Urinary bladder (tissue), 4 donors: ENCODE data around the gene GBGT1. TPM values are rescaled to one million over a fixed set of nuclear protein-coding genes. Genes with fewer than 3 reads are reported as not detected.
A peak's percentile ranks its signal among the peaks of the same experiment; 100 is the strongest.
"Not testable (repeated sequence)": the region's sequence is repeated elsewhere in the genome, so short reads cannot be mapped to it uniquely, and the experiment has no call there.

Source experiments
- DNase-seq: peaks from one replicate; pipeline ENCODE4 v3.0.0-alpha.2; 2015; ENCODE audit errors: extremely low spot score
- H3K27ac ChIP-seq: one replicate; pipeline ENCODE4 v1.5.1; 2013; ENCODE audit warnings: low read depth, mild to moderate bottlenecking, moderate library complexity
- H3K36me3 ChIP-seq: one replicate; pipeline ENCODE4 v1.6.1; 2013; ENCODE audit warnings: mild to moderate bottlenecking, moderate library complexity; ENCODE audit not compliant: insufficient read depth
- H3K4me1 ChIP-seq: one replicate; pipeline ENCODE4 v1.6.1; 2013; ENCODE audit warnings: mild to moderate bottlenecking, moderate library complexity; ENCODE audit not compliant: insufficient read depth
- H3K4me3 ChIP-seq: one replicate; pipeline ENCODE4 v1.5.1; 2013; ENCODE audit warnings: low read depth, low read length
- WGBS: extraction: QIAGEN DNeasy Blood & Tissue Kit; methylation state at CpG from one replicate; pipeline ENCODE4 v1.1.7; 2013; 5-methylcytosine and 5-hydroxymethylcytosine counted together
- polyA plus RNA-seq: library from polyadenylated mRNA; stranded (reverse); fragments of 200-250 nt; gene quantifications from one replicate; pipeline ENCODE4 v1.2.3, GENCODE V29; 2013
- total RNA-seq: library from RNA; depleted of rRNA; stranded (reverse); fragments of >200 nt; gene quantifications from one replicate; pipeline ENCODE4 v1.2.3, GENCODE V29; 2014
- donor health status: healthy with polysubstance abuse.
- donor health status: healthy.

Gene GBGT1
- total RNA-seq: 5.8 TPM
- polyA plus RNA-seq: 14.2 TPM

DNA sequence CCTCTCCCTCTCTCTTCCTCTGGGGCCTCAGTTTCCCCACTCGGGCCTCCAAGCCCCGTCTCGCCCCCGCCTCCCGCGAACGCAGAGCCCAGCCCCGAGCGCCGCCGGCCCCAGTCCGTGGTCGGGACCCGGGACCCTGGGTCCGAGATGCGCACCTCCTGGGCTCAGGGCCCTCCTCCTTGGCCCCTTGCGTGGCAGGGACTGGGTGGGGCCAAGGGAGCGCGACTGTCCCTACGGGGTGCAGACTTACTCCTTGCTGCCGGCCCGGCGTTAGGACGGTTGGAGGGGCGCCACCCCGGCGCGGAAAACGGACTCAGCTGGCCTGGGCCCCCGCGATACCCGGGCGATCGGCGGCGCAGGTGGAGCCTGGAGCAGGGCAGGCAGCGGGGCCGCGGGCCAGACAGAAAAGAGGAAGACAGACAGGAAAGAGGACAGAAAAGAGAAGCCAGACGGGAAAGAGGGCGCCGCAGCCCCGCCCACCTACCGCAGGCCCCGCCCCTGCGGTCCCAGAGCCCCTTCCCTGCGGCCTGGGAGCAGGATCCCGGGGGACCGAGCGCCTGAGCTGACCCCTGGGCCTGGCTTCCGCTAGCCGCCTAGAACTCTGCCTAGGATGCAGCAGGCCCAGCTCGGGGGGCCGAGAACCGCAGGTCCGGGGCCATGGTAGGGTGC, at the start of gene GBGT1:
TSS of gene GBGT1 (minus strand) at position 411 of the 669 bp plus-strand sequence. CDS start 1,502 bp downstream, outside the sequence.
- no peak for DNase-seq
- Histone ChIP-seq H3K27ac (peak within 1 kb of the TSS; percentile 48), H3K36me3 (no peaks in the 10 kb centered on the region), H3K4me3 (peak within 1 kb of the TSS; percentile 68), H3K4me1 (peaks cover 2% of the 10 kb centered on the region)
- WGBS: 2% methylated on average over 56 of the region's 56 CpGs

DNA sequence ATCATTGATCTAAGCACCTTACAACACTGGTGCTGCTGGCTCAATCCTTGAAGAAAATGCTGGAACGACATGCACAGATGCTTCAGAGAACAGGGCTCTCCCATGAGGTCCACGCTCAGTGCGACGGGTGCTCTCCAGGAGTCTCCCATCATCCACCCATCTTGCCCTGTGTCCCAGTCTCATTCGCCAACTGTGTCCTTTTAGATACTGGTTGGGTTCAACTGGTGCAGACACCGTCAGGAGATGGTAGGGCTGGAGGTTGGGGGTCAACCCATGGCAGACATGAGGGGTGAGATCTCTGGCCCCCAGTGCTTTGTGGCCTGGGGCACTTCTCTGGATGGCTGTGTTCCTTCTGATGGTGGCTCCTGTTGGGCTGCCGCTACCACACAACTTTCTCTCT, 46.9 kb upstream of the GBGT1 start:
- no peaks in the 10 kb centered on the region for H3K4me1 ChIP-seq
- H3K27ac ChIP-seq: no peak overlapping the region
- WGBS: 88% methylated on average over 7 of the region's 7 CpGs
- H3K36me3 ChIP-seq: no peaks in the 10 kb centered on the region
- no peak overlapping the region for H3K4me3 ChIP-seq
- DNase-seq: no peak

DNA sequence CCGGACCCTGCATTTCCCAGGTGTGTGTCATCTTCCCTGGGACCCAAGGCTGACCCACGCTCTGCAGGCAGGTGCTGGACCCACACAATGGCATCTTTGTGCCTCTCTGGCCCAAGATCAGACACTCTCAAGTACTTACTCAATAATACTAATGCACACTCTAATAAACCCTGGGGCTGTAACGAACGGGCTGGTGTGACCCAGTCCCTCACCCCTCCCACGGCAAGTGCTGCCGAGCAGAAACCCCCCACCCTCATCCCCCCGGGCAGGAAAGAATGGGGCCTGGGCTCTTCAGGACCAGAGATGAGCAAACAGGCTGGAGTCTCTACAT, 46.5 kb upstream of the GBGT1 start:
- H3K36me3 ChIP-seq: no peaks in the 10 kb centered on the region
- 60% methylated on average over 7 of the region's 7 CpGs for WGBS
- DNase-seq: no peak
- no peak overlapping the region for H3K4me3 ChIP-seq
- no peak overlapping the region for H3K27ac ChIP-seq
- no peaks in the 10 kb centered on the region for H3K4me1 ChIP-seq

DNA sequence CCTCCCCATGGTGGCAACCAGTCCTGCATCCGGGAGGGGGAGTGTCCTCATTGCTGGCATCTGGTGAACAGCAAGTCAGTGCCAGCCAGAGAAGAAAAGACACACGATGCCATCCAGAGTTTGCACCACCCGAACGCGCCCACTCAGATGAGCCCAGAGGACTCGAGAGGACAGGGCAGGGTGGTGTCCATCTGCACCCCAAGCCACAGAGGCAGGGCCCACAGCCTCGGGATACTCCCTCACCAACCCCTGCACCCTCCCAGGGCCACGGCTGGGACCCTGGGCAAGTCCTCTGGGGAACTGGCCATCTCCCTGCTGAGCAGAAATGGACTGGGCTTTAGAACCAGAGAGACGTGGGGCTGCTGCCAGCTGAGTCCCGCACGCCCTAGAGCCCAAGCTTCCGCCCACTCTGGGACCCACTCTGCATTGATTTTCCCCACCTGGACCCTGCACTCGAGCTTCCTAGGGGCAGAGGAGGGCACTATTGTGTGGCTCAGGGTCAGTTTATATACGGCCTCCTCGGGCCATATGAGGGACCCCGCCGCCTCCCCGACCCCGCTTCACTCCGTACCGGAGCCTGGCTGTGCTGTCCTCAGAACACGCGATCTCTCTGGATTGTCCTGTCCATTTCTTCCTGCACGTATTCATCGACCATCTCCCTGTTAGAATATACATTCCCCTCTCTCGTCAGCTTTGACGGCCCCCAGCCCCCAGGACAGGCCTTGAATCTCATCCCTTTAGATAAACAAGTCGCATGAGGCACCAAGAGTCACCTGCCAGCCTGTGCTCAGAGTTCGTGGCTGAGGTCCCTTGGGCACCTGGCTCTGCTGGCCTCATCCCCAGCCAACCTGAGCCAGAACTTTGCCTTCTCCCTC, 45.9 kb upstream of the GBGT1 start:
- WGBS: 73% methylated on average over 29 of the region's 29 CpGs
- H3K27ac ChIP-seq, H3K4me3 ChIP-seq, H3K36me3 ChIP-seq, H3K4me1 ChIP-seq, DNase-seq: not testable (repeated sequence)

DNA sequence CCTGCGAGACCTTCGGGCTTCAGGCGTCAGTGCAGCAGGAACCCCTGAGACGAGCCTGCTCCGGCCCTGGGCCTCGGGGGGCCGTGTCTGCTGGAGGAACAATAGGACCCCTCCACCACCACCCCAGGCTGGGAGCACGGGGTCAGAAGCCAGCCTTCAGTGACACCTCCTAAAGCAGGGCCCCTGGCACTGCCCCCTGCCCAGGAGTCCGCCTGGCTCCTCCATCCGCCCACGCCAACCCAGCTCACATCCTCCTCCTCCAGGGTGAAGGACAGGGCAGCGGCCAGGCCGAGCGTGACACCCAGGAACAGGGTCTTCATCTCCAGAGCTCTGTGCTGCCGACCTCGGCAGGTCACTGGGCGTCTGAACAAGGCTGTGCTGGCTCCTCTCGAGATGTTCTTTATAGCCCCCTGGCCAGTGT, 45.2 kb upstream of the GBGT1 start, which contains the start of gene OBP2B:
TSS of gene OBP2B (minus strand) at position 371 of the 421 bp plus-strand sequence. CDS start at position 320, 51 bp downstream.
- not testable (repeated sequence) for H3K4me1 ChIP-seq, DNase-seq, H3K4me3 ChIP-seq, H3K36me3 ChIP-seq, H3K27ac ChIP-seq
- 87% methylated on average over 11 of the region's 18 CpGs for WGBS

DNA sequence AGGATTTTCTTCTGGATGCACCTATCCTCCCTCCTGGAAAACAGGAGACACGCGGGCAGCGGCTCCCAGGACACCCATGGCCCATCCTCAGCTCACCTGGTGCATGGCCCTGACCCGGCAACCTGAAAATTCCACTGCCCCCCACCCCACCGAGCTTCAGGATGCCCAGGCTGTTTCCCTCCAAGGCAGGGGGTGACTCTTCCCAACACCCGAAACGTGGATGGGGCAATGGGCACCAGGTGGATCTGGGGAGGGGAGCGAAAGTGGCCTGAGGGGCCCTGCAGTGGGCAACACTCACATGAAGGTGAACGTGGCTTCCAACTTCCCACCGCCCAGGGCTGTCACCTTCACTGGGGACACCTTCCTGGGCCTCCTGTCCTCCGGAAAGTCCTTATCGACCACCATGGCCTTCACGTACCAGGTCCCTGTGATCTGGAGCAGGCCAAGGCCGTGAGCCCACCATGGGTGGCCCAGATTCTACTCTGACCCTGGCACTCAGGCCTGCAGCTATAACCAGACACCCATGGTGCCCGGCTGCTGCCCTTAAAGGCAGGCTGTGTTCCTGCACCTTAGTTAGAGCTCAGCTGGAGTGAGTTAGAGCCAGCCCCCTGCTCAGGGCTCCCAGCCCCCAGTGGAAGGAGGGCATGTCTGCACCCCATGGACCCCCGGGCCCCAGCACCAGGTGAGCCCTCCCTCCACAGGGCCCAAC, 44.6 kb upstream of the GBGT1 start:
- H3K4me1 ChIP-seq, DNase-seq: not testable (repeated sequence)
- 85% methylated on average over 13 of the region's 16 CpGs for WGBS

DNA sequence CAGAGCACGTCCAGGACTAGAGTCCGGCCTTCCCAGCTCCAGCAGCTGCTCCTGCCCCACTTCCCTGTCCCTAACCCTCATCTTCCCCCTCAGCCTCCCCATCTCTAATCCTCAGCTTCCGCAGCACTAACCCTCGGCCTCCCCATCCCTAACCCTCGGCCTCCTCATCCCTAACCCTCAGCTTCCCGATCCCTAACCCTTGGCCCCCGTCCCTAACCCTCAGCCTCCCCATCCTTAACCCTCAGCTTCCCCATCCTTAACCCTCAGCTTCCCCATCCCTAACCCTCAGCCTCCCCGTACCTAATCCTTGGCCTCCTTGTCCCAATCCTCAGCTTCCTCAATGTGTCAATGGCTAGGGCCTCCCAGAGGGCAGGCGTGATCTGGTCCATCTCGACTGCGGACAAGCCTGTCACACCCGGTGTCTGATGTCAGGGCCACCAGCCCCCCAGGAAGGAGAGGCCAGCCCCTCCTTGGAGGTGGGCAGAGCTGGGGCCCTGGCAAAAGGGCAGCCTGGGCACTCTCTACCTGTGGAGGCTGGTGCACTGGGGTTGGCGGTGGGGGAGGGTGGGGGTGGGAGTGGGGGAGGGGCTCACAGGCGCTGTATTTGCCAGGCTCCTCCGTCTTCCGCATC, 43.9 kb upstream of the GBGT1 start:
- WGBS: 73% methylated on average over 16 of the region's 16 CpGs
- DNase-seq: no peak
- H3K4me1 ChIP-seq: no peaks in the 10 kb centered on the region
- H3K36me3 ChIP-seq: no peaks in the 10 kb centered on the region
- no peak overlapping the region for H3K4me3 ChIP-seq
- H3K27ac ChIP-seq: no peak overlapping the region

More for the DNA sequence above, 44.6 kb upstream of the GBGT1 start:
- not testable (repeated sequence) for H3K27ac ChIP-seq, H3K4me3 ChIP-seq, H3K36me3 ChIP-seq

DNA sequence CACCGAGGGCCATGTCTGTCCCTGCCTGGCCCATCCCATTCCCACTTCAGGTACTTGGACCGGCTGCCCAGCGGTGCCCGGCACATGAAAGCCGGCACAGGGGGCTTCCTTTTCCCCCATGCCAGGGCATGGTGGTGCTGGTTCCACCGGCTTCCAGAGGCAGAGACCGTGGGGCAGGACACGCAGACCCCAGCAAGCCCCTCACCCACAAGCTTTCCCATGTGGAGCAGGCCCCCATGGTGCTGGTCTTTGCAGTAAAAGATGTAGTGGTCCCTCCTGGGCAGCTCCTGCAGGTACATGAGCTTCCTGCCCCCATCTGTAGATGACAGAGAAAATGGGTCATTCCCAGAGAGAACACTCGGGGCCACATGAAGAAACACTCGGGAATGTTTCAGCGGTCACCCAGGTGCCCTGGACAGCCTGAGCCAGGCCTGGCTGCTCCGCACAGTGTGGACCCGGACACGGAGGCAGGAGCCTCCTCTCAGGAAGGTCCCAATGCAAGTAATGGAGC, 43.4 kb upstream of the GBGT1 start:
- DNase-seq: no peak
- WGBS: 87% methylated on average over 14 of the region's 14 CpGs
- Histone ChIP-seq H3K4me1 (no peaks in the 10 kb centered on the region), H3K4me3 (no peak overlapping the region), H3K36me3 (no peaks in the 10 kb centered on the region), H3K27ac (no peak overlapping the region)

DNA sequence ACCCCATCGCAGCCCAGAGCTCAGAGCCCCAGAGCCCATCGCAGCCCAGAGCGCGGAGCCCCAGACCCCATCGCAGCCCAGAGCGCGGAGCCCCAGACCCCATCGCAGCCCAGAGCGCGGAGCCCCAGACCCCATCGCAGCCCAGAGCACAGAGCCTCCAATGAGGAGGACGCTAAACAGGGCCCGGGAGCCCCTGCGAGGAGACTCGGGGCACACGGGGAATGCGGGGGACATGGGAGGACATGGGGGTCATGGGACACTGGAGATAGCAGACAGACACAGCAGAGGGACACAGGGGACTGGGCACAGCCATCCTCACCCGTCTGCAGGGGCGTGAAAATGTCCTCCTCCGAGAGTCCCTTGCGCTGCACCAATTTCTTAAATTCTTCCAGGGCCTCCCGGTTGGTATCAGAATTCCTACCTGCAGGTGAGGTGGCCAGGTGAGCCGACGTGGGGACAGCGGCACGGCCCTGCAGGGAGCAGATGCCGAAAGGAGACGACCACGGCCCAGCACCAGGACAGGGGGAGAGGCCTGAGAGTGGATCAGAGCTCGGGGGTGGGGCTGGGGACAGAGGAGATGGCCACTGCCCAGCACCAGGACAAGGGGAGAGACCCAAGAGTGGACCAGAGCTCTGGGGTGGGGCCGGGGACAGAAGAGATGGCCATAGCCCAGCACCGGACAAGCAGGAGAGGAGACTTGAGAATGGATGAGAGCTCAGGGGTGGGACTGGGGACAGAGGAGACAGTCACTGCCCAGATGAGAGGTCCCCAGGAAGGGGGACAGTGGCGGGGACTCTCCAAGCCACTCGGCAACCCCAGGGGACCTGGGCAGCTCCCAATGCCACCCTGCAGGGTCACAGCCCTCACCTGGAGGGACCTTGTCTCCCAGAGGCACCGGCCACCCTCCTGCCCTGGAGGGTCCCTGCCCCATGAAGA, 42.5 kb upstream of the GBGT1 start:
- Histone ChIP-seq H3K36me3 (no peaks in the 10 kb centered on the region), H3K27ac (no peak overlapping the region), H3K4me3 (no peak overlapping the region), H3K4me1 (no peaks in the 10 kb centered on the region)
- DNase-seq: no peak
- WGBS: 81% methylated on average over 35 of the region's 35 CpGs

DNA sequence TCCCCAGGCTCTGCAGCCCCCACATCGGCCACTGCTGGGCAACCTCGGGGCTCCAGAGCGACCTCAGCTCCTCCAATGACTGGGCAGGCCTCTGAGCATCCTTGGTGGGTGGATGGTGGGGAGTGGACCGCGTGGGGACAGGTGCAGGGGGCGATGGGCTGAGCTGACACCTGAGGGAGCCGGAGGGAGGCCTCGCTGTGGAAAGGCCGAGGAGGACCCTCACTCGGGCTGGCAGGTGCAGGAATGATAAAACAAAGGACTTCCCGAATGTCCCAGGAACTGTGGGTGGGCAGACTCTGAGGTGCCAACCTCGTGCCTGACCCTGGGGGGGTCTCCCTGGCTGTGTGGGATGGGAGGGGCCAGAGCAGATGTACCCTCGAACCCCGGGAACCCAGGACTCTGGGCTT, 41.8 kb upstream of the GBGT1 start:
- not testable (repeated sequence) for H3K4me1 ChIP-seq, H3K4me3 ChIP-seq, DNase-seq, H3K36me3 ChIP-seq, H3K27ac ChIP-seq
- WGBS: 74% methylated on average over 14 of the region's 14 CpGs

DNA sequence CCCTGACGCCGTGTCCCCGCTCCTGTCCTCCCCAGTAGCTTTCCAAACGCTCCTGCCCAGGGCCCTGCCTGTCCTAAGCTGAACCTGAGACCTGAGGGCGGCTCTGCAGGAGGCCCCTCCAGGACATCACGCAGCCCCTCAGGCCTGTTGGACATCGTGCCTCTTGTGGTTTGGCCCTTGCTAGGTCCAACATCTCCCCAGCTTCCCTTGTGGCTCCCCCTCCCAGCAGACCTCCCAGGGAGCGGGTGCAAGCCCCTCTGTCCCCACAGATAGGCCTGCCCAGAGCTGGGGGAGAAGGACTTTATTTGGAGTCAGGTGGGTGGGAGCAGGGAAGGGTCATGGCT, 41.3 kb upstream of the GBGT1 start:
- DNase-seq: no peak
- Histone ChIP-seq H3K4me1 (no peaks in the 10 kb centered on the region), H3K36me3 (no peaks in the 10 kb centered on the region), H3K4me3 (no peak overlapping the region), H3K27ac (no peak overlapping the region)
- WGBS: 69% methylated on average over 8 of the region's 8 CpGs

DNA sequence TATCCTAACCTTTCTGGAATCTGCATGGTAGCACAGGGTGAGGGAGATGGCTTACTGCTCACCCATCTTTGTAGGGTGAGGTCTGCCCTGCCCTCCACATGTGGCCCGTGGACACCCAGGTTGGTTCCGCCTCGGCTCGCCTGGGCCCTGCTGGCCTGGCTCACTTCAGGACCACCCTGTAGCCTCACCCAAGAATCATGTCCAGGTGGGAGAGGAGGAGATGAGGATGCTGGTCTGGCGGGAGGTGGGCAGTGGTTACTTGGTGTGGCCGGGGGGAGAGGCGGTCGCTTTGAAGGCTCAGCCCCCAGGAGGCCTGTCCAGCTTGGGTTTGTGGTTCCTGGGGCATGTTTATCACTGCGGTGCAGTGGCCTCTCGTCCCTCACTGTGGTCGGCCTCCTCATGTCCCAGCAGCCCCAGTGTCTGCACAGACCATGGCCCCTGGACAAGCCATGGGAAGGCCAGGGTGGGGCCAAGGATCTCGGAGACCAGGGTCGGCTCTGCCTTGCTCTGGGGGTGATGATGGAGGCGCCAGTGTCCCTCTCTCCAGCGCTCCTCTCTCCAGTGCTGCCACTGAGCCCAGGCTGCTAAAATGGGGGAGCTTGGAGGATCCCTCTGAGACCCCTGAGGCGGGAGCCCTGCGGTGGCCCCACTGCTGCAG, 40.8 kb upstream of the GBGT1 start:
- H3K4me1 ChIP-seq: no peaks in the 10 kb centered on the region
- 84% methylated on average over 17 of the region's 17 CpGs for WGBS
- DNase-seq: no peak

More for the DNA sequence above, 40.8 kb upstream of the GBGT1 start:
- Histone ChIP-seq H3K27ac (no peak overlapping the region), H3K4me3 (no peak overlapping the region), H3K36me3 (no peaks in the 10 kb centered on the region)
